HG03460 (cell line): ENCODE data around the gene TPBG.
A peak's percentile ranks its signal among the peaks of the same experiment; 100 is the strongest.
"Not testable (repeated sequence)": the region's sequence is repeated elsewhere in the genome, so short reads cannot be mapped to it uniquely, and the experiment has no call there.

Experiments used
- ATAC-seq: cut with Tn5 transposase; IDR thresholded peaks from one replicate; pipeline ENCODE4 v1.9.1; 2021; ENCODE audit not compliant: unreplicated experiment

TPBG gene

GRCh38 chr6:82374516-82374915 lies 10.9 kb downstream of the TPBG start:
- no peak for ATAC-seq

GRCh38 chr6:82376636-82377035 lies 13.0 kb downstream of the TPBG start:
- no peak for ATAC-seq

GRCh38 chr6:82380566-82381185 lies 17.1 kb downstream of the TPBG start:
- ATAC-seq, result no peak

- ATAC-seq, result peak; percentile 63
These were observed 17.7 kb downstream of the TPBG start for GRCh38 chr6:82381278-82381677.

DNA sequence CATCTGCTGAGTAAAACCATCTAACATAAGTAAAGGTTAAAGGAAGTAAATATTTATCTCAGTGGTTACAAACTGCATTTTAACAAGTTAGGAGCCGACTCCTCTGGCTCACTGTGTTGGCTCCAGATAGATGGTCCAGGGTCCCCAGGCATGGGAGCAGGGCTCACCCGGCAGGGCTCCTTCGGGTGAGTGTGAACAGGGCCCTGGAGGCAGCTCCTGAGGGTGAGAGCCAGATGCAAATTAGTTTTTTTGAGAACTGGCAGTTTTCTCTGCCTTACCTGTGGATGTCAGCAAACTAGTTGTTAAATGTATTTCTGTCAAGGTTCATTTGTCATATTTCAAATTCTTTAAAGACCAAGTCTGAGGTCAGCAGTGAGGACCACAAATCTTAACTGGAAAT lies 21.5 kb downstream of the TPBG start:
- no peak for ATAC-seq

DNA sequence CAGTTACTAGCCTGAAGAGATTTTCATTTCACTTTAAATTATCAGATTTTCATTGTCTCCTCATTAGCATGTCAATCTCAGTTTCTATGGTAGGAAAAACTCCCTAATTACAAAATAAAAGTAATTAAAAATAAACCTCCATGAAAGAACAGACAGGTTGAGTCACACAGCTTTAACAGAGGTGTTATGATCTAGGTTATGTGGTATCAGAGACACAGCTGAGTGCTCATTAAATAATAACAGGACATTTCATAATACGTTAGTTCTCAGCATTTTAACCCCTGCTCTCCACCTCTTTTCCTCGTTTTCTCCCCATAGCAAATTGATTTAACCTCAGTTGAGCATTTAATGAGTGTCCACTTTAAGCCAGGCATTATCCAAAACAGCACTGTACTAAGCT lies 21.9 kb downstream of the TPBG start:
- no peak for ATAC-seq

- no peak for ATAC-seq
These were observed 22.3 kb downstream of the TPBG start for GRCh38 chr6:82385961-82386360.

DNA sequence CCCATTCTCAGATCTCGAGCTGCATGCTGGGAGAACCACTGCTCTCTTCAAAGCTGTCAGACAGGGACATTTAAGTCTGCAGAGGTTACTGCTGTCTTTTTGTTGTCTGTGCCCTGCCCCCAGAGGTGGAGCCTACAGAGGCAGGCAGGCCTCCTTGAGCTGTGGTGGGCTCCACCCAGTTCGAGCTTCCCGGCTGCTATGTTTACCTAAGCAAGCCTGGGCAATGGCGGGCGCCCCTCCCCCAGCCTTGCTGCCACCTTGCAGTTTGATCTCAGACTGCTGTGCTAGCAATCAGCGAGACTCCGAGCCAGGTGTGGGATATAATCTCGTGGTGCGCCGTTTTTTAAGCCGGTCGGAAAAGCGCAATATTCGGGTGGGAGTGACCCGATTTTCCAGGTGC lies 31.2 kb downstream of the TPBG start:
- not testable (repeated sequence) for ATAC-seq

- ATAC-seq, result no peak
These were observed 33.5 kb downstream of the TPBG start for GRCh38 chr6:82396964-82397751.

- no peak for ATAC-seq
These were observed 34.5 kb downstream of the TPBG start for GRCh38 chr6:82397962-82398692.

DNA sequence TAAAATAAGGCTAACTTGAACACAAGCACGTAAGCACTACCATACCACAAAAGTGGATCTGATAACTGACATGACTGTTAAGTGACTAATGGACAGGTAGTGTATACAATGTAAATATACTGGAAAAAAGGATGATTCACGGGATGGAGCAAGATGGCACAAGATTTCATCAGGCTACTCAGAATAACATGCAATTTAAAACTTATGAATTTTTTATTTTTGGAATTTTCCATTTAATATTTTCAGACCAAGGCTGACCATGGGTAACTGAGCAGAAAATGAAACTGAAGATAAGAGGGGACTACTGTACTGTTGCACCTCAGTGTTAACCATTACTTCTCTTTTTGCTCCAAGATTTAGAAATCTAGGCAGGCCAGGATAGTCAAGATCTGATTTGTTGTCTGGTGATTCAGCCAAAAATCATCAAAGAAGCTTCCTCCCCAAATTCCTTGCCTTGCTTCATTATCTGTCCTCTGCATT lies 45.4 kb downstream of the TPBG start:
- ATAC-seq, result no peak

GRCh38 chr6:82410151-82410648 lies 46.6 kb downstream of the TPBG start:
- no peak for ATAC-seq

GRCh38 chr6:82413868-82414267 lies 50.3 kb downstream of the TPBG start:
- ATAC-seq, result no peak

- ATAC-seq, result no peak
These were observed 52.2 kb downstream of the TPBG start for GRCh38 chr6:82415820-82416219.

GRCh38 chr6:82416346-82416745 lies 52.7 kb downstream of the TPBG start:
- ATAC-seq, result no peak
